Kidney (tissue), 14 donors: Measurements from ENCODE around the gene ECE1. TPM values are rescaled to one million over a fixed set of nuclear protein-coding genes. Genes with fewer than 3 reads are reported as not detected.

Experiments
- DNase-seq, 5 donors: peaks; one replicate each; pipeline ENCODE4 v3.0.0-alpha.2; 2013 to 2020
- FAIRE-seq: peaks from 2 replicates; lab custom pipeline; 2012; peaks lifted over from hg19 to GRCh38; lab: Jason Lieb, UNC
- H3K27ac ChIP-seq, 2 donors: one replicate each; pipeline ENCODE4 v1.7.0; 2013; ENCODE audit warnings: low read depth in 2 of 2, low read length in 2 of 2, inconsistent platforms in 1 of 2
- H3K27me3 ChIP-seq: one replicate; pipeline ENCODE4 v1.7.1; 2013; ENCODE audit warnings: low read length, inconsistent platforms; ENCODE audit not compliant: control insufficient read depth, insufficient read depth
- H3K36me3 ChIP-seq, 3 donors: one replicate each; pipeline versions ENCODE4 v1.7.0 to v1.7.1; 2013; ENCODE audit warnings: low read length in 3 of 3, control low read depth in 1 of 3, inconsistent platforms in 1 of 3; ENCODE audit not compliant: insufficient read depth in 3 of 3, control insufficient read depth in 2 of 3
- H3K4me1 ChIP-seq, 3 donors: one replicate each; pipeline versions ENCODE4 v1.7.0 to v1.7.1; 2013; ENCODE audit warnings: low read length in 3 of 3, inconsistent platforms in 1 of 3, low read depth in 1 of 3; ENCODE audit not compliant: control insufficient read depth in 2 of 3, insufficient read depth in 2 of 3
- H3K4me3 ChIP-seq, 3 donors: one replicate each; pipeline versions ENCODE4 v1.7.0 to v1.8.1; 2013; ENCODE audit warnings: low read length in 3 of 3, control low read depth in 1 of 3, inconsistent platforms in 1 of 3
- H3K9ac ChIP-seq, 3 donors: one replicate each; pipeline versions ENCODE4 v1.7.0 to v1.7.1; 2013; ENCODE audit warnings: low read length in 3 of 3, control low read depth in 1 of 3, inconsistent platforms in 1 of 3
- H3K9me3 ChIP-seq, 3 donors: one replicate each; pipeline versions ENCODE4 v1.7.0 to v1.7.1; 2013; ENCODE audit warnings: low read length in 3 of 3, control low read depth in 1 of 3, inconsistent platforms in 1 of 3; ENCODE audit not compliant: control insufficient read depth in 2 of 3, insufficient read depth in 1 of 3
- intact Hi-C: fragments of 100-400 bp; cut with DNase I; formaldehyde crosslinking; loops from one replicate; pipeline ENCODE4 v1.11.1; 2022
- polyA plus RNA-seq: library from polyadenylated mRNA; stranded (reverse); fragments of 350-450 nt; fragmentation: Illumina TruSeq; extraction: RNeasy Lipid Tissue Mini Kit (QIAGEN cat#74804); gene quantifications from one replicate; pipeline ENCODE4 v1.2.3, GENCODE V29; 2014; ENCODE audit warnings: low read depth, low replicate concordance; ENCODE audit not compliant: insufficient read depth
- total RNA-seq: library from RNA; stranded (reverse); fragmentation: NEBNext Ultra II Directional; extraction: Animal tissue kit (Norgen Biotek cat#: 25700); gene quantifications from one replicate; pipeline ENCODE4 v1.2.1, GENCODE V29; 2021
- TF ChIP-seq, protein P1 (sequence below): IDR thresholded peaks from 3 replicates; pipeline ENCODE4 v1.5.1; 2012; ENCODE audit warnings: mild to moderate bottlenecking, moderate library complexity, borderline replicate concordance; ENCODE audit not compliant: insufficient read depth; ENCODE audit errors: extremely low read depth
- donor health status: control.
- donor health status: control.
- donor health status: control.
- donor health status: control.
- donor health status: control.
- donor health status: DM: yes; HTN: yes; CAD: no.
- donor health status: Normal renal cell carcinoma (clear cell type).

The ECE1 gene
- total and polyA plus RNA-seq, 2 donors from 2014 or later, result 30.8 to 128 TPM

DNA sequence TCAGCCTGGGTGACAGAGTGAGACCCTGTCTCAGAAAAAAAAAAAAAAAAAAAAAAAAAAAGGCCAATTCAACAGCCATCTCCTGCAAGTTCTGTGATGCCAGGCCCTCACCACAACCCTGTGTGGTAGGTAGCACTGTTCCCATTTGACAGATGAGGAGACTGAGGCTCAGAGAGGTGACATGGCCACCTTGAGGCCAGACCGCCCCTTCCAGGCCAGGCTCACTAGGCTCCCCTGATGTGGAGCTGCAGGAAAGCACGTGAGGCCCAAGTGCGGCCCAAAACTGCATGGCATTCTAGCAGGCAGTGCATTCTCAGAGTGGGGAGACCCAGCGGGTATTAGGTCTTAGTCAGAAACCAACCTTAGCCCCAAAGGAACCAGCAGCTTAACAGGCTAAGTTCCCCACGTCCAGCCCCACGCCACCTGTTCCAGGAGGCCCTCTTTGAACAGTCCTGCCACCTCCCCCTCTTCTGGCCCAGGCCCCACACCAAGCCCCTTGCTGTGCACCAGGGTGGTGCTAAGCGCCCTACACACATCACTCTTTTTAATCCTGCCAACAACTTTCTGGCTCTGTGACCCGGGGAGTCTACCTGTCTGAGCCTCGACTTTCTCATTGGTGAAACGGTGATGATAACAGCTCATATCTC lies 11.7 kb upstream of the ECE1 start:
- Histone ChIP-seq H3K4me3 (no peak overlapping the region), H3K4me1 (peaks cover 0 to 3% (median 0%) of the 10 kb centered on the region in 3 donors), H3K9me3 (no peaks in the 10 kb centered on the region), H3K27me3 (no peaks in the 10 kb centered on the region), H3K27ac (no peak overlapping the region), H3K9ac (no peak overlapping the region), H3K36me3 (no peaks in the 10 kb centered on the region)
- intact Hi-C loops, result no loop called here
- no peak for DNase-seq
- no peak for FAIRE-seq
- TF ChIP-seq, protein P1, sequence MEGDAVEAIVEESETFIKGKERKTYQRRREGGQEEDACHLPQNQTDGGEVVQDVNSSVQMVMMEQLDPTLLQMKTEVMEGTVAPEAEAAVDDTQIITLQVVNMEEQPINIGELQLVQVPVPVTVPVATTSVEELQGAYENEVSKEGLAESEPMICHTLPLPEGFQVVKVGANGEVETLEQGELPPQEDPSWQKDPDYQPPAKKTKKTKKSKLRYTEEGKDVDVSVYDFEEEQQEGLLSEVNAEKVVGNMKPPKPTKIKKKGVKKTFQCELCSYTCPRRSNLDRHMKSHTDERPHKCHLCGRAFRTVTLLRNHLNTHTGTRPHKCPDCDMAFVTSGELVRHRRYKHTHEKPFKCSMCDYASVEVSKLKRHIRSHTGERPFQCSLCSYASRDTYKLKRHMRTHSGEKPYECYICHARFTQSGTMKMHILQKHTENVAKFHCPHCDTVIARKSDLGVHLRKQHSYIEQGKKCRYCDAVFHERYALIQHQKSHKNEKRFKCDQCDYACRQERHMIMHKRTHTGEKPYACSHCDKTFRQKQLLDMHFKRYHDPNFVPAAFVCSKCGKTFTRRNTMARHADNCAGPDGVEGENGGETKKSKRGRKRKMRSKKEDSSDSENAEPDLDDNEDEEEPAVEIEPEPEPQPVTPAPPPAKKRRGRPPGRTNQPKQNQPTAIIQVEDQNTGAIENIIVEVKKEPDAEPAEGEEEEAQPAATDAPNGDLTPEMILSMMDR, result no peak

DNA sequence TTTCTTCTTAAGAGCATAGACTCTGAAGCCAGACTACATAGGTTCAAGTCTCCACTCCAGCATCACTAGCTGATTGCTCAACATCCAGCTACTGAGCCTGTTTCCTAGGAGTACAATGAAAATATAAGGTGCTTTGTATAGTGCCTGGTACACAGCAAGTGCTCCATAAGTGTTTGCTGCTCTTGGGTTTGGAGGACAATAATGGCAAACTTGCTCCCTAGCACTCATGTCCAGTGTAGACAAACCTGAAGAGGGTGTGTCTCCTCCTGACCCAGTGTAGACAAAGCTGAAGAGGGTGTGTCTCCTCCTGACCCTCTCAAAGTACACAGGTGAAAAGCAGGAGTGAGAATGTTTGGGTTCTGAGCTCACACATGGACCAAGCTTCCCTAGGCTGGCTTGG lies 10.5 kb upstream of the ECE1 start:
- intact Hi-C loops, result no loop called here

DNA sequence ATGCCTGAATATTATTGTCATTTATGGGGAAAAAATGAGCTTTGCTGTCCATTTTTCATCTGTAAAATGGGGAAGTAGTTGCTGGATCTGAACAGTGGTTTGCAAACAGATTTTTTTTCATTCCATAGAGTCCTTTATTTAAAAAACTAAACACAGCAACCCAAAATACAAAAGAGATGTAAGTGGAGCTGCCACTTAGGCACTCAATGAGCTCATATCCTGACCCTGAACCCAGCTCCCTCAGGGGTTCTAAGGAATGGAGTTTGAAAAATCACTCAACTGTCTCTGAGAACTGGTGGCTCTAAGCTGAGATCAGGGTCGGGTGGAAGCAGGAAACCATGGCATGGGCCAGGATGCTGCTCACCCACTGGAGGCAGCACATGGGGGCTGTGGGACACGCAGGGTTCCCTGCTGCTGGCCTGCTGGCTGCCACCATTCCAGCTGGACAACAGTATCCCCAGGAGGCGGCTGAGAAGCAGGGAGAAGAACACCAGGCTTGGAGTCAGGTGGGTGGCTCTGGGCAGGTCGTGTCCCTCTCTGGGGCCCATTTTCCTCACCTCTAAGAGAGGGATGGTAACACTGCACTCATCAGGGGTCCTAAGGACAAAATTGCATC lies 9.6 kb upstream of the ECE1 start:
- intact Hi-C loops, result no loop called here
- FAIRE-seq (no peak), DNase-seq (no peak)
- H3K4me1 ChIP-seq, result peaks cover 0 to 3% (median 0%) of the 10 kb centered on the region in 3 donors
- no peaks in the 10 kb centered on the region for H3K27me3 ChIP-seq
- H3K9me3 ChIP-seq, result no peaks in the 10 kb centered on the region
- H3K27ac ChIP-seq, result no peak overlapping the region
- no peaks in the 10 kb centered on the region for H3K36me3 ChIP-seq
- TF ChIP-seq, protein P1, result no peak
- no peak overlapping the region for H3K9ac ChIP-seq
- H3K4me3 ChIP-seq, result no peak overlapping the region

More for the DNA sequence above, 10.5 kb upstream of the ECE1 start:
- Histone ChIP-seq H3K27me3 (no peaks in the 10 kb centered on the region), H3K9me3 (no peaks in the 10 kb centered on the region), H3K4me3 (no peak overlapping the region), H3K36me3 (no peaks in the 10 kb centered on the region), H3K4me1 (peaks cover 0 to 3% (median 0%) of the 10 kb centered on the region in 3 donors), H3K27ac (no peak overlapping the region), H3K9ac (no peak overlapping the region)
- FAIRE-seq (no peak), DNase-seq (no peak)
- TF ChIP-seq, protein P1, result no peak
